HepG2 (cell line): Measurements from ENCODE around the gene IPO8. TPM values are rescaled to one million over a fixed set of nuclear protein-coding genes. Genes with fewer than 3 reads are reported as not detected.

Experiments
- ATAC-seq: fragments of 200-7000 bp; cut with Tn5 transposase; 3 replicates; pipeline ENCODE4 v1.9.1; 2020; ENCODE audit warnings: mild to moderate bottlenecking, moderate library complexity
- BruUV-seq: library from RNA; stranded (reverse); fragments of 400-500 nt; replicated peaks from 2 replicates; lab custom pipeline; 2021; lab: Mats Ljungman, UMichigan
- CTCF ChIA-PET: fragments of 300-600 bp; formaldehyde crosslinking; extraction: SDS; loops from one replicate; lab custom pipeline; 2021; ENCODE audit warnings: low total read pairs, inconsistent platforms, low intra/inter-chr PET ratio; lab: Yijun Ruan, JAX
- POLR2A ChIA-PET: fragments of 350-600 bp; sonication (Branson Sonifier 250); formaldehyde crosslinking; loops from one replicate; lab custom pipeline; 2020; ENCODE audit warnings: antibody characterized with exemption, inconsistent platforms; lab: Yijun Ruan, JAX
- DNase-seq: peaks from one replicate; pipeline ENCODE4 v3.0.0-alpha.2; 2015; ENCODE audit warnings: low spot score
- FAIRE-seq: peaks from 3 replicates; lab custom pipeline; 2011; peaks lifted over from hg19 to GRCh38; lab: Jason Lieb, UNC
- H2AFZ ChIP-seq: one replicate; pipeline ENCODE4 v1.6.1; 2011; ENCODE audit warnings: low read length, inconsistent platforms
- H3K27ac ChIP-seq: fragments of 300-600 bp; 3 replicates; pipeline ENCODE4 v1.8.0; 2011; ENCODE audit warnings: mixed run types, mild to moderate bottlenecking, mixed read lengths, low read length, inconsistent platforms; ENCODE audit not compliant: insufficient read depth; ENCODE audit errors: extremely low read length
- H3K27me3 ChIP-seq, 2 experiments: fragments of 200-600 bp in 1 of 2; 2 replicates in 1 of 2; 3 replicates in 1 of 2; pipeline versions ENCODE4 v1.6.0 to v1.8.0; 2011; ENCODE audit warnings: low read length in 2 of 2, mild to moderate bottlenecking in 2 of 2, moderate library complexity in 2 of 2, inconsistent platforms in 1 of 2; ENCODE audit not compliant: insufficient read depth in 2 of 2, control insufficient read depth in 1 of 2
- H3K36me3 ChIP-seq, 2 experiments: fragments of 200-600 bp in 1 of 2; replicated peaks in 1 of 2; 2 replicates in 1 of 2; 3 replicates in 1 of 2; pipeline versions ENCODE4 v1.5.1 to v1.8.0; 2011; ENCODE audit warnings: low read length in 2 of 2, inconsistent platforms in 1 of 2; ENCODE audit not compliant: insufficient read depth in 2 of 2, control insufficient read depth in 1 of 2
- H3K4me1 ChIP-seq: 2 replicates; pipeline ENCODE4 v1.5.1; 2012; ENCODE audit warnings: low read length, inconsistent platforms; ENCODE audit not compliant: insufficient read depth
- H3K4me2 ChIP-seq: 2 replicates; pipeline ENCODE4 v1.6.0; 2011; ENCODE audit warnings: low read depth, low read length, inconsistent platforms
- H3K4me3 ChIP-seq, 3 experiments: fragments of 200-600 bp in 1 of 3; sonication (generic), shearing (Covaris generic) in 1 of 3; replicated peaks in 1 of 3; 2 replicates each; pipeline ENCODE4 v1.5.1; 2011 to 2016; ENCODE audit warnings: low read length in 3 of 3, inconsistent platforms in 2 of 3, low read depth in 2 of 3, mild to moderate bottlenecking in 2 of 3, control low read depth in 1 of 3, mixed read lengths in 1 of 3; ENCODE audit not compliant: insufficient read depth in 1 of 3
- H3K79me2 ChIP-seq: one replicate; pipeline ENCODE4 v1.6.1; 2011; ENCODE audit warnings: low read length, inconsistent platforms; ENCODE audit not compliant: insufficient read depth
- H3K9ac ChIP-seq: 2 replicates; pipeline ENCODE4 v1.6.0; 2011; ENCODE audit warnings: mild to moderate bottlenecking, low read depth, low read length, inconsistent platforms; ENCODE audit not compliant: insufficient read depth
- H3K9me3 ChIP-seq: 2 replicates; pipeline ENCODE4 v1.5.1; 2012; ENCODE audit warnings: mild to moderate bottlenecking, low read length
- H4K20me1 ChIP-seq: 2 replicates; pipeline ENCODE4 v1.6.0; 2011; ENCODE audit warnings: inconsistent platforms, mild to moderate bottlenecking, low read length, moderate library complexity; ENCODE audit not compliant: insufficient read depth
- KDM5B ChIP-seq: sonication (generic); formaldehyde crosslinking; IDR thresholded peaks from 2 replicates; pipeline ENCODE4 v1.4.0; 2020; ENCODE audit warnings: missing genetic modification reagents, mild to moderate bottlenecking, borderline replicate concordance
- PHF5A ChIP-seq: IDR thresholded peaks from one replicate; pipeline ENCODE4 v1.6.1; 2018; ENCODE audit warnings: low read depth, missing genetic modification reagents; ENCODE audit not compliant: unreplicated experiment
- ZEB1 ChIP-seq: IDR thresholded peaks from 2 replicates; pipeline ENCODE4 v1.6.1; 2012; ENCODE audit warnings: mild to moderate bottlenecking, low read depth, inconsistent platforms; ENCODE audit not compliant: insufficient replicate concordance
- ZNF17 ChIP-seq: sonication (generic); formaldehyde crosslinking; IDR thresholded peaks from 2 replicates; pipeline ENCODE4 v1.5.0; 2020; ENCODE audit warnings: mild to moderate bottlenecking, missing genetic modification reagents
- ZNF329 ChIP-seq: sonication (generic); formaldehyde crosslinking; IDR thresholded peaks from 2 replicates; pipeline ENCODE4 v1.9.0; 2021; ENCODE audit warnings: low read depth, mild to moderate bottlenecking, missing genetic modification reagents
- ZNF382 ChIP-seq: sonication (generic); formaldehyde crosslinking; IDR thresholded peaks from 2 replicates; pipeline ENCODE4 v1.5.0; 2020; ENCODE audit warnings: missing genetic modification reagents, mild to moderate bottlenecking, borderline replicate concordance
- ZNF749 ChIP-seq: sonication (generic); formaldehyde crosslinking; IDR thresholded peaks from 2 replicates; pipeline ENCODE4 v1.8.0; 2022; ENCODE audit warnings: mild to moderate bottlenecking, missing genetic modification reagents, moderate library complexity, borderline replicate concordance
- ZNF790 ChIP-seq: sonication (generic); formaldehyde crosslinking; IDR thresholded peaks from 2 replicates; pipeline ENCODE4 v1.8.0; 2022; ENCODE audit warnings: missing genetic modification reagents, mild to moderate bottlenecking, borderline replicate concordance
- ZNF879 ChIP-seq: sonication (generic); formaldehyde crosslinking; IDR thresholded peaks from 2 replicates; pipeline ENCODE4 v1.8.1; 2023; ENCODE audit warnings: missing genetic modification reagents
- WGBS: methylation state at CpG from one replicate; pipeline ENCODE4 v1.1.6; 2017; ENCODE audit warnings: low lambda C conversion rate; 5-methylcytosine and 5-hydroxymethylcytosine counted together
- in situ Hi-C: cut with HindIII; loops from 2 replicates; pipeline ENCODE4 v1.10.0; 2017; ENCODE audit warnings: low pct_unique_long_range_greater_than_20kb; ENCODE audit not compliant: extremely low pct_ligation_motif_present
- intact Hi-C: fragments of 100-400 bp; cut with micrococcal nuclease; formaldehyde crosslinking; loops from one replicate; pipeline ENCODE4 v1.10.0; 2022; ENCODE audit not compliant: unreplicated experiment
- polyA plus RNA-seq, 8 experiments: library from polyadenylated mRNA; depleted of rRNA in 3 of 8; stranded (reverse) in 7 of 8; unstranded in 1 of 8; fragments of >200 nt; fragmentation: Illumina TruSeq in 4 of 8; extraction: Trizol in 4 of 8; gene quantifications; 2 replicates each; pipeline versions ENCODE4 v1.2.1 to v1.2.3, GENCODE V29; 2011 to 2016; ENCODE audit warnings: low read depth in 4 of 8, missing spikeins in 1 of 8, mixed read lengths in 1 of 8; ENCODE audit not compliant: insufficient read depth in 1 of 8
- total RNA-seq, 5 experiments: library from RNA; depleted of rRNA; stranded (reverse); fragments of >200 nt; fragmentation: Illumina TruSeq; extraction: Trizol; gene quantifications; 2 replicates each; pipeline ENCODE4 v1.2.3, GENCODE V29; 2016; ENCODE audit warnings: low read depth in 1 of 5
- TF ChIP-seq, protein P1 (sequence below): sonication (generic); formaldehyde crosslinking; IDR thresholded peaks from 2 replicates; pipeline ENCODE4 v1.5.1; 2020; ENCODE audit warnings: missing genetic modification reagents, mild to moderate bottlenecking, borderline replicate concordance
- TF ChIP-seq, protein P2 (sequence below): sonication (generic); formaldehyde crosslinking; IDR thresholded peaks from 2 replicates; pipeline ENCODE4 v1.8.1; 2023; ENCODE audit warnings: mild to moderate bottlenecking, missing genetic modification reagents
- TF ChIP-seq, protein P3 (sequence below): sonication (generic); formaldehyde crosslinking; IDR thresholded peaks from 2 replicates; pipeline ENCODE4 v1.8.0; 2023; ENCODE audit warnings: mild to moderate bottlenecking, missing genetic modification reagents
- TF ChIP-seq, protein P4 (sequence below): IDR thresholded peaks from 2 replicates; pipeline ENCODE4 v1.6.1; 2012; ENCODE audit warnings: inconsistent platforms
- TF ChIP-seq, protein P5 (sequence below): sonication (generic); formaldehyde crosslinking; IDR thresholded peaks from 2 replicates; pipeline ENCODE4 v1.4.0; 2020; ENCODE audit warnings: mild to moderate bottlenecking, missing genetic modification reagents
- TF ChIP-seq, protein P6 (sequence below): sonication (generic); formaldehyde crosslinking; IDR thresholded peaks from 2 replicates; pipeline ENCODE4 v1.8.0; 2022; ENCODE audit warnings: missing genetic modification reagents, mild to moderate bottlenecking, moderate library complexity, borderline replicate concordance
- TF ChIP-seq, protein P7 (sequence below): sonication (generic); IDR thresholded peaks from 2 replicates; pipeline ENCODE4 v1.6.1; 2016; ENCODE audit warnings: low read depth, borderline replicate concordance

The IPO8 gene
- total and polyA plus RNA-seq, 2 of the 13 experiments (the other 11 are each of a cell fraction or from before 2014, with no cell fraction given): 6.3 to 21.8 TPM

DNA sequence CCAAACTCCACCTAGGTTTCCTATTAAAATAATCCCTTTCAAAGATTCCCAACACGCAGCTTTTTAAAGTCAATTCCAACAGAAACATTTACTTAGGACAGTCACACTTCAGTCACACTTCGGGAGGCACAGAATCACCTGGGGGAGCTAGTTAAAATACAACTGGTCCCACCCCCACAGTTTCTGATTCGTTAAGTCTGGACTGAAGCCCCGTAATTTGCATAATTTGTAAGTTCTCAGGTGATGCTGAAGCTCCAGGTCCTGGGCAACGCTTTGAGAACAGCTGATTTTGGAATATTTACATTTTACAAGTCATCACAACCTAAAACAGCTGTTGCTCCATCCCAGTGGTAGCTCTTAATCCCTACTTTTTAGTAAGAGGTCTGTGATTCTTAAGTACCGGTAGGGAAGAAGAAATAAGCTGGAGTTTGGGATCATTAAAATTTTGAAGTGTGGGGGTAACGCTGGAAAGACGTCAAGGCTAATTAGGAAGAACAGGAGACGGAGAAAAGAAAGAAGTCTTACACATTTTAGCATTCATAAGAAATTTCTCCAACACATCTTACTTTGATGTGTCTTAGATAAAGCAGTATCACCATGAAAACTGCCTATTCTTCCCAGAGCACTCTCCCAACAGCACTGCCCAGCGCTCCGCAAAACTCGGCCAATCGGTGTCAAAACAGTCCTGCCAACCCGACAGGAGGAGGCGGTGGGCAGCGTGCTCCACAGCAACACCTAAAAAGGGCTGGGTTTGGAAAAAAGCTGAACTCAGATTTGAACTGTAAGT, 1.1 kb downstream of the IPO8 start:
- FAIRE-seq: peak; percentile 57
- BruUV-seq: no TSS peak
- intact Hi-C loops (loop anchor here (1.0 to 10.0 kb wide), 3 partner anchors 62 to 180 kb away; no protein-coding TSS in a partner anchor), in situ Hi-C loops (no loop called here)
- peak overlapping the region; percentile 93 to 99 (median 96) for H3K4me3 ChIP-seq
- ChIA-PET POLR2A (interaction anchor here (1.1 to 2.5 kb wide), 5 partner anchors 59 to 186 kb away, joined by 3 to 15 read pairs (median 4); partner anchors contain the start of gene CAPRIN2), CTCF (no interaction called here)
- peak overlapping the region; percentile 91 for H3K9ac ChIP-seq
- WGBS: 2% methylated on average over 16 of the region's 16 CpGs
- ATAC-seq: peak; percentile 78
- H3K36me3 ChIP-seq: no peaks in the 10 kb centered on the region
- H3K4me2 ChIP-seq: peak overlapping the region; percentile 91
- peak; percentile 41 for DNase-seq
- H3K27me3 ChIP-seq: no peaks in the 10 kb centered on the region; a peak in 1 of 5 replicates
- H2AFZ ChIP-seq: peak overlapping the region; percentile 66
- H3K79me2 ChIP-seq: peaks cover 48% of the 10 kb centered on the region
- H3K9me3 ChIP-seq: no peaks in the 10 kb centered on the region
- peak overlapping the region; percentile 84 for H3K27ac ChIP-seq
- no peaks in the 10 kb centered on the region; the same call in 1 of the 2 replicates for H4K20me1 ChIP-seq
- H3K4me1 ChIP-seq: peaks cover 49% of the 10 kb centered on the region
- TF ChIP-seq KDM5B (CRISPR knock-in tag) (no peak), ZNF17 (CRISPR knock-in tag) (no peak), ZNF382 (no peak), ZEB1 (peak; percentile 29), ZNF329 (CRISPR knock-in tag) (0 out of 2 replicates have a peak, but pooled peaks have one; percentile 1), ZNF879 (CRISPR knock-in tag) (peak; percentile 12; the same call in 1 of the 2 replicates), PHF5A (CRISPR knock-in tag) (no peak), ZNF790 (CRISPR knock-in tag) (0 out of 2 replicates have a peak, but pooled peaks have one; percentile 17), ZNF749 (no peak)
- TF ChIP-seq, protein P1, sequence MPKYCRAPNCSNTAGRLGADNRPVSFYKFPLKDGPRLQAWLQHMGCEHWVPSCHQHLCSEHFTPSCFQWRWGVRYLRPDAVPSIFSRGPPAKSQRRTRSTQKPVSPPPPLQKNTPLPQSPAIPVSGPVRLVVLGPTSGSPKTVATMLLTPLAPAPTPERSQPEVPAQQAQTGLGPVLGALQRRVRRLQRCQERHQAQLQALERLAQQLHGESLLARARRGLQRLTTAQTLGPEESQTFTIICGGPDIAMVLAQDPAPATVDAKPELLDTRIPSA: no peak
- TF ChIP-seq, protein P2, sequence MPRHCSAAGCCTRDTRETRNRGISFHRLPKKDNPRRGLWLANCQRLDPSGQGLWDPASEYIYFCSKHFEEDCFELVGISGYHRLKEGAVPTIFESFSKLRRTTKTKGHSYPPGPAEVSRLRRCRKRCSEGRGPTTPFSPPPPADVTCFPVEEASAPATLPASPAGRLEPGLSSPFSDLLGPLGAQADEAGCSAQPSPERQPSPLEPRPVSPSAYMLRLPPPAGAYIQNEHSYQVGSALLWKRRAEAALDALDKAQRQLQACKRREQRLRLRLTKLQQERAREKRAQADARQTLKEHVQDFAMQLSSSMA (CRISPR knock-in tag): no peak
- TF ChIP-seq, protein P3, sequence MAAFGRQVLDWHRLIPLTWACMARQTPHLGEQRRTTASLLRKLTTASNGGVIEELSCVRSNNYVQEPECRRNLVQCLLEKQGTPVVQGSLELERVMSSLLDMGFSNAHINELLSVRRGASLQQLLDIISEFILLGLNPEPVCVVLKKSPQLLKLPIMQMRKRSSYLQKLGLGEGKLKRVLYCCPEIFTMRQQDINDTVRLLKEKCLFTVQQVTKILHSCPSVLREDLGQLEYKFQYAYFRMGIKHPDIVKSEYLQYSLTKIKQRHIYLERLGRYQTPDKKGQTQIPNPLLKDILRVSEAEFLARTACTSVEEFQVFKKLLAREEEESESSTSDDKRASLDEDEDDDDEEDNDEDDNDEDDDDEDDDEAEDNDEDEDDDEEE (CRISPR knock-in tag): no peak
- TF ChIP-seq, protein P4, sequence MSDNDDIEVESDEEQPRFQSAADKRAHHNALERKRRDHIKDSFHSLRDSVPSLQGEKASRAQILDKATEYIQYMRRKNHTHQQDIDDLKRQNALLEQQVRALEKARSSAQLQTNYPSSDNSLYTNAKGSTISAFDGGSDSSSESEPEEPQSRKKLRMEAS: peak; percentile 46
- TF ChIP-seq, protein P5, sequence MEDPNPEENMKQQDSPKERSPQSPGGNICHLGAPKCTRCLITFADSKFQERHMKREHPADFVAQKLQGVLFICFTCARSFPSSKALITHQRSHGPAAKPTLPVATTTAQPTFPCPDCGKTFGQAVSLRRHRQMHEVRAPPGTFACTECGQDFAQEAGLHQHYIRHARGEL (CRISPR knock-in tag): no peak
- TF ChIP-seq, protein P6, sequence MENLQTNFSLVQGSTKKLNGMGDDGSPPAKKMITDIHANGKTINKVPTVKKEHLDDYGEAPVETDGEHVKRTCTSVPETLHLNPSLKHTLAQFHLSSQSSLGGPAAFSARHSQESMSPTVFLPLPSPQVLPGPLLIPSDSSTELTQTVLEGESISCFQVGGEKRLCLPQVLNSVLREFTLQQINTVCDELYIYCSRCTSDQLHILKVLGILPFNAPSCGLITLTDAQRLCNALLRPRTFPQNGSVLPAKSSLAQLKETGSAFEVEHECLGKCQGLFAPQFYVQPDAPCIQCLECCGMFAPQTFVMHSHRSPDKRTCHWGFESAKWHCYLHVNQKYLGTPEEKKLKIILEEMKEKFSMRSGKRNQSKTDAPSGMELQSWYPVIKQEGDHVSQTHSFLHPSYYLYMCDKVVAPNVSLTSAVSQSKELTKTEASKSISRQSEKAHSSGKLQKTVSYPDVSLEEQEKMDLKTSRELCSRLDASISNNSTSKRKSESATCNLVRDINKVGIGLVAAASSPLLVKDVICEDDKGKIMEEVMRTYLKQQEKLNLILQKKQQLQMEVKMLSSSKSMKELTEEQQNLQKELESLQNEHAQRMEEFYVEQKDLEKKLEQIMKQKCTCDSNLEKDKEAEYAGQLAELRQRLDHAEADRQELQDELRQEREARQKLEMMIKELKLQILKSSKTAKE (CRISPR knock-in tag): no peak
- TF ChIP-seq, protein P7, sequence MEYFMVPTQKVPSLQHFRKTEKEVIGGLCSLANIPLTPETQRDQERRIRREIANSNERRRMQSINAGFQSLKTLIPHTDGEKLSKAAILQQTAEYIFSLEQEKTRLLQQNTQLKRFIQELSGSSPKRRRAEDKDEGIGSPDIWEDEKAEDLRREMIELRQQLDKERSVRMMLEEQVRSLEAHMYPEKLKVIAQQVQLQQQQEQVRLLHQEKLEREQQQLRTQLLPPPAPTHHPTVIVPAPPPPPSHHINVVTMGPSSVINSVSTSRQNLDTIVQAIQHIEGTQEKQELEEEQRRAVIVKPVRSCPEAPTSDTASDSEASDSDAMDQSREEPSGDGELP: peak; percentile 47; the same call in 1 of the 2 replicates
